Right lung (tissue), 5 donors: ENCODE data around the gene RYR2. TPM values are rescaled to one million over a fixed set of nuclear protein-coding genes. Genes with fewer than 3 reads are reported as not detected.
"Not testable (repeated sequence)": the region's sequence is repeated elsewhere in the genome, so short reads cannot be mapped to it uniquely, and the experiment has no call there.

Source experiments
- DNase-seq, 2 donors: peaks; one replicate each; pipeline ENCODE4 v3.0.0-alpha.2; 2013
- polyA plus RNA-seq, 5 donors: library from polyadenylated mRNA; unstranded; fragments of 120-200 nt; gene quantifications; one replicate each; pipeline versions ENCODE4 v1.2.1 to v1.2.3, GENCODE V29; 2013; ENCODE audit warnings: inconsistent platforms in 1 of 5, low replicate concordance in 1 of 5; ENCODE audit not compliant: insufficient read length in 5 of 5, insufficient read depth in 1 of 5

Gene RYR2
- polyA plus RNA-seq, 5 donors, result 4.2 to 9.7 (median 7.9) TPM

- DNase-seq, result no peak
Measured at GRCh38 chr1:237786066-237786719, 744.2 kb downstream of the RYR2 start.

- DNase-seq, result no peak
Measured at GRCh38 chr1:237788069-237788468, 746.1 kb downstream of the RYR2 start.

- DNase-seq, result no peak
Measured at GRCh38 chr1:237789619-237790018, 747.6 kb downstream of the RYR2 start.

GRCh38 chr1:237791592-237791991 is 749.6 kb downstream of the RYR2 start:
- no peak for DNase-seq

- DNase-seq, result no peak
Measured at GRCh38 chr1:237792149-237792548, 750.2 kb downstream of the RYR2 start.

- DNase-seq, result no peak
Measured at GRCh38 chr1:237792726-237793125, 750.7 kb downstream of the RYR2 start.

GRCh38 chr1:237794071-237794470 is 752.1 kb downstream of the RYR2 start:
- DNase-seq, result no peak

- DNase-seq, result no peak
Measured at GRCh38 chr1:237795558-237795957, 753.6 kb downstream of the RYR2 start.

- DNase-seq, result no peak
Measured at GRCh38 chr1:237799762-237800474, 757.9 kb downstream of the RYR2 start.

- no peak for DNase-seq
Measured at GRCh38 chr1:237804516-237804915, 762.5 kb downstream of the RYR2 start.

- no peak for DNase-seq
Measured at GRCh38 chr1:237809099-237809498, 767.1 kb downstream of the RYR2 start.

- no peak for DNase-seq
Measured at GRCh38 chr1:237811633-237812032, 769.6 kb downstream of the RYR2 start.

- no peak for DNase-seq
Measured at GRCh38 chr1:237812061-237812460, 770.1 kb downstream of the RYR2 start.

- DNase-seq, result no peak
Measured at GRCh38 chr1:237814319-237814924, 772.4 kb downstream of the RYR2 start.

- no peak for DNase-seq
Measured at GRCh38 chr1:237817277-237817676, 775.3 kb downstream of the RYR2 start.

GRCh38 chr1:237820634-237821033 is 778.6 kb downstream of the RYR2 start:
- not testable (repeated sequence) for DNase-seq

GRCh38 chr1:237832858-237833257 is 790.9 kb downstream of the RYR2 start:
- DNase-seq, result no peak

- no peak for DNase-seq
Measured at GRCh38 chr1:237834048-237834447, 792.1 kb downstream of the RYR2 start.

- DNase-seq, result no peak
Measured at GRCh38 chr1:237834461-237834860, 792.5 kb downstream of the RYR2 start.

- DNase-seq, result no peak
Measured at GRCh38 chr1:237838320-237838719, 796.3 kb downstream of the RYR2 start.

GRCh38 chr1:237838904-237839534 is 797.0 kb downstream of the RYR2 start:
- DNase-seq, result no peak

GRCh38 chr1:237841485-237841884 is 799.5 kb downstream of the RYR2 start:
- DNase-seq, result no peak

GRCh38 chr1:237843516-237843915 is 801.5 kb downstream of the RYR2 start:
- DNase-seq, result not testable (repeated sequence)
